Heart left ventricle (tissue), 16 donors: ENCODE results near the gene CSPG4. TPM values are rescaled to one million over a fixed set of nuclear protein-coding genes. Genes with fewer than 3 reads are reported as not detected.
"Not testable (repeated sequence)": the region's sequence is repeated elsewhere in the genome, so short reads cannot be mapped to it uniquely, and the experiment has no call there.

Experiments
- ATAC-seq, 4 donors: fragments of 200-7000 bp; cut with Tn5 transposase; one replicate each; pipeline ENCODE4 v1.9.1; 2020 to 2022; ENCODE audit warnings: moderate library complexity in 4 of 4, mild to moderate bottlenecking in 3 of 4, moderate number of reproducible peaks in 1 of 4
- DNase-seq, 5 donors: peaks; one replicate each; pipeline ENCODE4 v3.0.0-alpha.2; 2020
- H3K27ac ChIP-seq, 12 donors: fragments of 200-600 bp; sonication (generic) in 4 of 12; one replicate each; pipeline versions ENCODE4 v1.5.0 to v1.8.0; 2016 to 2022; ENCODE audit warnings: mild to moderate bottlenecking in 2 of 12
- H3K27me3 ChIP-seq, 9 donors: fragments of 200-600 bp; sonication (generic) in 2 of 9; one replicate each; pipeline versions ENCODE4 v1.5.1 to v1.8.0; 2016 to 2022; ENCODE audit warnings: mild to moderate bottlenecking in 3 of 9
- H3K36me3 ChIP-seq, 9 donors: fragments of 200-600 bp; sonication (generic) in 2 of 9; one replicate each; pipeline versions ENCODE4 v1.5.0 to v1.8.0; 2018 to 2022; ENCODE audit warnings: mild to moderate bottlenecking in 2 of 9
- H3K4me1 ChIP-seq, 12 donors: fragments of 200-600 bp; sonication (generic) in 4 of 12; one replicate each; pipeline versions ENCODE4 v1.5.0 to v1.8.0; 2016 to 2022; ENCODE audit warnings: mild to moderate bottlenecking in 3 of 12
- H3K4me3 ChIP-seq, 12 donors: fragments of 200-600 bp; sonication (generic) in 4 of 12; one replicate each; pipeline versions ENCODE4 v1.5.0 to v1.8.0; 2017 to 2022; ENCODE audit warnings: mild to moderate bottlenecking in 9 of 12, moderate library complexity in 4 of 12
- H3K9me3 ChIP-seq, 12 donors: fragments of 200-600 bp; sonication (generic) in 4 of 12; one replicate each; pipeline versions ENCODE4 v1.5.0 to v1.8.0; 2016 to 2022; ENCODE audit warnings: mild to moderate bottlenecking in 1 of 12
- POLR2A ChIP-seq, 2 donors: fragments of 450-650 bp; IDR thresholded peaks; one replicate each; pipeline ENCODE4 v1.6.1; 2017; ENCODE audit warnings: antibody characterized with exemption in 2 of 2, mild to moderate bottlenecking in 2 of 2, moderate library complexity in 2 of 2
- WGBS, 4 donors: extraction: QIAGEN DNeasy Blood & Tissue Kit in 2 of 4; methylation state at CpG; one replicate each; pipeline versions ENCODE4 v1.1.5 to v1.1.7; 2013 to 2018; 5-methylcytosine and 5-hydroxymethylcytosine counted together
- intact Hi-C, 10 donors: fragments of 100-400 bp; cut with DNase I; formaldehyde crosslinking; loops; one replicate each; pipeline versions ENCODE4 v1.11.1 to v1.14.2; 2022
- polyA plus RNA-seq, 2 donors: library from polyadenylated mRNA; stranded (reverse); fragments of 200-250 nt; gene quantifications; one replicate each; pipeline ENCODE4 v1.2.3, GENCODE V29; 2013
- total RNA-seq, 9 donors: library from RNA; depleted of rRNA in 2 of 9; stranded (reverse); fragments of >200 nt in 2 of 9; fragmentation: NEBNext Ultra II Directional in 3 of 9; extraction: Animal tissue kit (Norgen Biotek cat#: 25700) in 3 of 9; gene quantifications; one replicate each; pipeline versions ENCODE4 v1.1.0 to v1.2.4, GENCODE V29; 2016 to 2023
- TF ChIP-seq, protein P1 (sequence below), 12 donors: fragments of 200-600 bp; sonication (generic) in 4 of 12; IDR thresholded peaks; one replicate each; pipeline versions ENCODE4 v1.5.0 to v1.8.0; 2018 to 2022; ENCODE audit warnings: antibody characterized with exemption in 12 of 12, mild to moderate bottlenecking in 5 of 12
- donor health status: ischemic (EF 13 %, LVEDD 7.1; RV severe dilation, severe dysfunction).
- donor health status: healthy with polysubstance abuse.
- donor health status: DM: no; HTN: yes; CAD: no.
- donor health status: DM: no; HTN: no; CAD: no.
- donor health status: ischemic (EF 25% LVEDD 6.9; RV normal size, moderate dysfunction).
- donor health status: ischemic (EF 25% LVEDD 5.7; RV mildly dilated, moderate dysfunction).
- donor health status: healthy.
- donor health status: DM: yes; HTN: yes; CAD: no.
- donor health status: ischemic (EF 35%, LVEDD 5.7; RV mildly dilated, moderate dysfunction).
- donor health status: nonischemic (EF 11% LVEDD 7.7; RV severe dilation, severe dysfunction).
- donor health status: DM: yes; HTN: yes; CAD: no.
- donor health status: PGD.
- donor health status: ischemic (EF 29% LVEDD 5.4; RV normal size, mild dysfunction).
- donor health status: nonischemic (EF 23%, LVEDD 6.1; RV moderate dilation, normal function).

Gene CSPG4
- total and polyA plus RNA-seq, 11 donors: 8.5 to 46.9 (median 13.9) TPM

DNA sequence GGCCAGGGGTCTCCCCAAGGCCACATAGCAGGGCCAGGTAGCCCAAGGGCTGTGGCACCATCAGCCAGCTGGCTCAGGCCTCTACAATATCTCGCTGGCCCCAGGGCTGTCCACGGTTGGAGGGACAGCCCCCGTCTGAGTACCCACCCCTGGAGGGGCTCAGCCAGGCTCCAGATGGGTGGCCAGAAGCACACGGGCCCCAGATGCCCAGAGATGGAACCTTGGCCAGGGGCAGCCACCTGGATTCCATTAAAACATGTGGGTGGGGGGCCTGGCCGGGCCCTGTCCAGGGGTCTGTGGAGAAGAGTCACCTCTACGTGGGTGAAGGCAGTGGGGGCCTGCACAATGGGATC is 8.4 kb downstream of the CSPG4 start:
- DNase-seq (no peak), ATAC-seq (peak in 1 of 4 donors; percentile 2)
- no peaks in the 10 kb centered on the region for H3K27me3 ChIP-seq
- H3K27ac ChIP-seq: peak overlapping the region; percentile 49 to 89 (median 62)
- TF ChIP-seq POLR2A (IDR thresholded peaks at IDR 0.05): no peak
- TF ChIP-seq, protein P1, sequence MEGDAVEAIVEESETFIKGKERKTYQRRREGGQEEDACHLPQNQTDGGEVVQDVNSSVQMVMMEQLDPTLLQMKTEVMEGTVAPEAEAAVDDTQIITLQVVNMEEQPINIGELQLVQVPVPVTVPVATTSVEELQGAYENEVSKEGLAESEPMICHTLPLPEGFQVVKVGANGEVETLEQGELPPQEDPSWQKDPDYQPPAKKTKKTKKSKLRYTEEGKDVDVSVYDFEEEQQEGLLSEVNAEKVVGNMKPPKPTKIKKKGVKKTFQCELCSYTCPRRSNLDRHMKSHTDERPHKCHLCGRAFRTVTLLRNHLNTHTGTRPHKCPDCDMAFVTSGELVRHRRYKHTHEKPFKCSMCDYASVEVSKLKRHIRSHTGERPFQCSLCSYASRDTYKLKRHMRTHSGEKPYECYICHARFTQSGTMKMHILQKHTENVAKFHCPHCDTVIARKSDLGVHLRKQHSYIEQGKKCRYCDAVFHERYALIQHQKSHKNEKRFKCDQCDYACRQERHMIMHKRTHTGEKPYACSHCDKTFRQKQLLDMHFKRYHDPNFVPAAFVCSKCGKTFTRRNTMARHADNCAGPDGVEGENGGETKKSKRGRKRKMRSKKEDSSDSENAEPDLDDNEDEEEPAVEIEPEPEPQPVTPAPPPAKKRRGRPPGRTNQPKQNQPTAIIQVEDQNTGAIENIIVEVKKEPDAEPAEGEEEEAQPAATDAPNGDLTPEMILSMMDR (IDR thresholded peaks at IDR 0.05): no peak
- intact Hi-C loops: no loop called here
- no peaks in the 10 kb centered on the region for H3K36me3 ChIP-seq
- 59 to 92% (median 74%) methylated on average over 2 to 6 of the region's 6 CpGs for WGBS, 4 donors
- H3K4me3 ChIP-seq: peak overlapping the region in 1 of 12 donors; percentile 2
- peaks cover 0 to 78% (median 35%) of the 10 kb centered on the region in 12 donors for H3K4me1 ChIP-seq
- H3K9me3 ChIP-seq: no peaks in the 10 kb centered on the region

DNA sequence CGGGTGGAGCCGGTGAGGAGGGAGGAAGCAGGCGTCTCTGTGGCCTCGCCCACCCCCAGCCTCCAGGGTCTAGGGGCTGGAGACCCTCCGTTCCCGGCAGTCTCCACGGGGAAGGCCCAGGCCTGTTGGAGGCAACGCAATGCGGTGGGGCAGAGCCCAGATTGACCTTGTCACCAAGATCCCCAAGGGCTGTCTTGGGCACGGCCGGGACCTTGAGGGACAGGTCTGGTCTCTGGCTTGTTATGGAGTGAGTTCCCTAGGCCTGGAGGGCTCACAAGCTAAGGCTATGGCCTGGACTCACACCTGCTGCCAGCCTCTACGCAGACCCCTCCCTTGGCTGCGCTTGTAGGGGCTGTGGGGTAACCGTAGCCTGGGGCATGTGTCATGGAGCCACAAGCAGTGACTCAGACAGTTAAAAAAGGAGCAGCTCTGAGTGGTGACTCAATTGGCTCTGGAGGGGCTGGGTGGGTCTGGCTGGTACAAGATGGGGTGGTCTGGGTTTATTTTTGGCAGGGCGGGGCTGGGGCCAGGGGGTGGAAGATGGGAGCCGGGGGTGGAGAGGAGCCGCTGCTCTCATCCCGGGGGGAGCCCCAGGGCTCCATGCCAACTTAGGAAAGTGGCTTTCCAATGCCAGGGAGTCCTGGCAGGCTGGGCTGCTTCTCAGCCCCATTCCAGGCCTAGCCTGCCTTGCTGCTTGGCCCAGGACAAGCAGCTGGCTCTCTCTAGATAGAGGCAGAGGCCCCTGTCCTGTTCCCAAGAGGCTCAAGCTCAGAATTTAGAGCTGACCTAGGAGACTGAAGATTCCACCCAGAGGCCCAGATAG is 9.0 kb downstream of the CSPG4 start:
- DNase-seq, H3K27me3 ChIP-seq, H3K36me3 ChIP-seq, H3K9me3 ChIP-seq, intact Hi-C loops: not testable (repeated sequence)
- WGBS, 4 donors: 66 to 88% (median 83%) methylated on average over 6 to 12 of the region's 18 CpGs; no CpG with 5 or more reads in 1 of the 4 donors
- peak in 3 of 4 donors; percentile 44 to 67 (median 59) for ATAC-seq
- Histone ChIP-seq H3K27ac (peak overlapping the region in 8 of 12 donors; percentile 53 to 89 (median 78)), H3K4me1 (peaks cover 0 to 78% (median 34%) of the 10 kb centered on the region in 12 donors), H3K4me3 (peak overlapping the region in 1 of 12 donors; percentile 2)

DNA sequence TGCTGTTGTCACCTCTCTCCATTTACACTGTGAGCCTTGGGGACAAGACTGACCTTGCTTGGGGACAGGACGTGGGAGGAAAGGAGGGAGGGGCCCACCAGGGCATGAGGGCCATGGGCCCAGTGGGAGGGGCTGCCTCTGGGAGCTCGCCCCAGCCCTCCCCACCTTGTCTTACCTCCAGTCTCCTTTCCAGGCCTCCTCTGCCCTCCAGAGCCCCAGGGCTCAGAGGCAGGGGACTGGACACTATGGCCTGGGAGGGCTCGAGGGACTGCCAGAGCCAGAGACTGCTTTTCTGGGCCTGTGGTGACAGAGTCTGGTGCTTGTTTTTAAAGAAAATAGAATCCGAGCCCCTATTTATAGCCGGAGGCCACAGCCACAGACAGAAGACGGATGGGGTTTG is 10.2 kb downstream of the CSPG4 start:
- 62 to 74% (median 68%) methylated on average over 3 to 6 of the region's 6 CpGs for WGBS, 4 donors
- H3K4me3 ChIP-seq: no peak overlapping the region
- H3K36me3 ChIP-seq: no peaks in the 10 kb centered on the region
- no peaks in the 10 kb centered on the region for H3K9me3 ChIP-seq
- no peak for TF ChIP-seq POLR2A (IDR thresholded peaks at IDR 0.05)
- TF ChIP-seq, protein P1 (IDR thresholded peaks at IDR 0.05): no peak
- H3K27ac ChIP-seq: peak overlapping the region in 8 of 12 donors; percentile 44 to 93 (median 62)
- H3K4me1 ChIP-seq: peaks cover 0 to 81% (median 33%) of the 10 kb centered on the region in 12 donors
- H3K27me3 ChIP-seq: no peaks in the 10 kb centered on the region
- no peak for ATAC-seq
- intact Hi-C loops: no loop called here
- DNase-seq: no peak

DNA sequence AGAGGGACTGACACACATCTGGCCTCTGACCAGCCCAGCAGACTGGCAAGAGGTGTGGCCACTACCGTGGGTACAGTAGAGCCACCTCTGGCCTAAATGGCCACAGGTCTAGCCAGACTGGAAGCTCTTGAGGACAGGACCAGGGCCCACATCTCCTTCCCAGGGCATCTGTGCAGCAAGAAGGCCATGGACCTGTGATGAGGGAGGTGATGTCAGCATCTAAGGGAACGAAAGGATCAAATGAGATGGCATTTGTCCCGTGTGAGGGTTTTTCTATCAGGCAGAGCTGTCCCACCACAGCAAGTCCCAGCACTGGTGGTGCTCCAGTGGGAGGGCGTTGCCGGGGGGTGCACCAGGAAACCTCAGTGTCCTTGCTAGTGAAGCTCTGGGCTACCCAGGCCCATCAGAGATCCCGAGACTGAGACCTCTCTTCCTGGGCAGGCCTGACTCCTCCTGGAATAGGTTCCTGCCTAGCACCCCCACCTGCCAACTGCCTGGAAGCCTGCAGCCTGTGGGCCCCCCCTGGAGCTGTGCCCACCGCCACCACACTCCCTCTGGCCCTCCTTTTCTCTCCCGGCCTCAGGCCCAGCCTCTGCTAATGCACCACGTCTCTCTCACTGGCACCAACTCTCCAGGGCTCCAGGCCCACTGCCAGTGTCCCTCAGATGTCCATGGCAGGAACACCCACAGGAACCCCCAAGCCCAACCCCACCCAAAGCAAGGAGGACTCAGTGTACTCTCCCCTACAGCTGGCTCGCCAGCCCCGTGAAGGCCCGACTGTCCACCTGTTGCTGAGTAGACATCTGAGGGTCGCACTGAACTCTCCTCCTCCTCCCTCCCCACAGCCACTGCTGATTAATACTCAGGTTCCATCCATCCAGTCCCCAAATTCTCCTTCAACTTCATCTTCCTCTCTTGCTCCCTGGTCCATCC is 11.3 kb downstream of the CSPG4 start:
- H3K27ac ChIP-seq: peak overlapping the region in 11 of 12 donors; percentile 21 to 93 (median 57)
- intact Hi-C loops, H3K27me3 ChIP-seq, H3K36me3 ChIP-seq, DNase-seq, H3K4me3 ChIP-seq, H3K9me3 ChIP-seq, ATAC-seq: not testable (repeated sequence)
- peaks cover 0 to 73% (median 32%) of the 10 kb centered on the region in 12 donors for H3K4me1 ChIP-seq
- 80 to 85% (median 83%) methylated on average over 7 to 13 of the region's 13 CpGs for WGBS, 4 donors

DNA sequence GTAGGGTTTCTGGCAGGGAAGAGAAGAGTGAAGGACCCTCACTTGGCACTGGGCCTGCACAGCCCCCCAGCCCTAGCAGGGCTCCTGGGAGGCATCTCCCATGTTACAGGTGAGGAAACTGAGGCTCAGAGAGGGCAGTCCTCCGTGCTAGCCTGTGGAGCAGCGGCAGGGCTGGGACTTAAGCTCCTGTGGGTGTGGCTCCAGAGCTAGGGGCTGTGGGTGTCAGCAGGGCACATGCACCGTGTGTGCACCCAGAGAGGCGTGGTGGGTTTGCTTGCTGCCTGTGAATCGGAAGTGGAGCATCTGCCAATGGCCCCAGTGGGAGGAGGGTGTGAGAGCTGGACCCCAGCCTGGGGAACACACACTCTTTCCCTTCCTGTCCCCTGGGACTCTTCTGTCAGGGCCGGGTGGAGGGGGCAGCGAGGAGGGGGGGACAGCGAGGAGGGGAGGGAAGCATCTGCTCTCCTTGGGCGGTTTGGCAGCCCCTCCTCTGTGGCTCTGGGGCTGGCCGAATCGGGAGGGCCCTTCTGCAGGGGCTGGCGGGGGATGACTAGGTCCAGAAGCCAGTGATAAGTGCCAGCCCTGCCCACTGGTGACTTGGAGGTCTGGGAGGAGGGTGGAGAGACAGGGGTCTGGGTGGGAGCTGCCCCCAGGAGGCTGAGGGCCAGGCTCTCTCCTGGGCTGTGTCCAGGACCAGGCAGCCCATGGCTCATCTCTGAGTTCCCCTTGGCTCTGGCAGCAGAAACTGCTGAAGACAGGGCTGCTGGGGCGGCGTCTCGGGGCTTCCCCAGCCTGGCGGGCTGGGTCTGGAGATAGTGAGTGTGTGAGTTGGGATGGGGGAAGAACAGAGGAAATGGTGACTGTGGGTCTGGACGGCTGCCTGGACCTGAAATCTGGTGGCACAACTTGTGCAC is 12.4 kb downstream of the CSPG4 start:
- H3K9me3 ChIP-seq, H3K36me3 ChIP-seq, H3K4me3 ChIP-seq, intact Hi-C loops, H3K27me3 ChIP-seq: not testable (repeated sequence)
- peaks cover 0 to 72% (median 39%) of the 10 kb centered on the region in 12 donors for H3K4me1 ChIP-seq
- 15 to 25% (median 23%) methylated on average over 4 to 16 of the region's 17 CpGs for WGBS, 4 donors
- peak; percentile 65 to 82 (median 72) for DNase-seq
- peak overlapping the region in 11 of 12 donors; percentile 37 to 93 (median 63) for H3K27ac ChIP-seq
- peak; percentile 16 to 52 (median 28) for ATAC-seq

DNA sequence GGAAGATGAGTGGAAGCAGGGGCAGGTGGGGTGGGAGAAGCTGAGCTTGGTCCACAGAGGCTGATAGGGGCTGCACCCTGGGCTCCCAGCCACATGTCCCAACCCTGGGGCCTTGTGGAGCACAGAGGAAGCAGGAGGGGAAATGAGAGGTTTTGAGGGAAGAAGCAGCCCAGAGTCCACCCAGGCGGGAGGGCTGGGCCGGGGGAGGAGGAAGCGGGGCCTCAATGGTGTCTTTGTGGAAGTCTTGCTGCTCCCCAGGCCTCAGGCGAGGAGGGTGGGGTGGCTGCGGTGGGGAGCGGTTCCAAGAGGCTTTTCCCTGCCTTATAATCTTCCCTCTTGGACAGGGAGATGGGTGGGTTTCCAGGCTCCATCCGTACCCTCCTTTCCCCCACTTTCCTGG is 13.1 kb downstream of the CSPG4 start:
- H3K27me3 ChIP-seq, H3K36me3 ChIP-seq, H3K9me3 ChIP-seq, intact Hi-C loops, H3K4me3 ChIP-seq: not testable (repeated sequence)
- 34 to 57% (median 46%) methylated on average over 6 to 7 of the region's 7 CpGs for WGBS, 4 donors
- Histone ChIP-seq H3K4me1 (peaks cover 4 to 72% (median 41%) of the 10 kb centered on the region in 12 donors), H3K27ac (peak overlapping the region in 10 of 12 donors; percentile 42 to 93 (median 62))
- DNase-seq (peak in 2 of 5 donors; percentile 50 to 58), ATAC-seq (peak in 1 of 4 donors; percentile 24)

DNA sequence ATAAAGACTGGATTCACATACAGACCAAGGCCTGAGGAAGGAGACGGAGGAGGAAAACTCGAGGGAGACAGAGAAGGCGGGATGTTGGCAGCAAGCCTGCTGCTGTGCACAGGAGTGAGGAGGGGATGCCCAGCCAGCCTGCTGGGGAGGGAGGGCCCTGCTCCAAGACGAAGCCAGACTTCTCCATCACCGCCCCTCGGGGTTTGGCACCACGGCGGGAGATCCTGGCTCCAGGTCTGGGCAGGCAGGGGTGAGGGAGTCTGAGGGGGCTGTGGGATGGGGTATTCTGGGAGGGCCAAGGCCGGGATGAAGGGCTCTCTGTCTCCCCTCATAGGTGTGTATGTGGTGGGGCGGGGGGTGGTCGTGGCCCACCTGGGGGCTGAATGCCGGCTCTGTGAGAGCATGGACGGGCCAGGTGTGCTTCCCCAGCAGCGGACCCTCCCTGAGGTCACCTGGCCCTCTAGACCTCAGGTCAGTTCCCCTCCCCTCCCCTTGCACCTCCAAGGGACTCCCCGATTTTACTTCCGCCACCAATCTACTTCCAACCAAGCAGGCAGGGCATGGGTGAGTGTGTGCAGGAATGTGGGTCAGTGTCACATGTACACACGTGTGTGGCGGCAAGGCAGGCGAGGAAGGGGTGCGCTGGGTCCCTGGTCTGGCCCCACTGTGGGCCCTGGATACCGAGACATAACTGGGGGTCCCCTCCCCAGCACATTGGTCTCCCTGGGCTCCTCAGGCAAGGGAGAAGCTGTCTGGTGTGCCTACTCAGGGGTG is 14.5 kb downstream of the CSPG4 start:
- ATAC-seq, intact Hi-C loops: not testable (repeated sequence)

More for the DNA sequence above, 14.5 kb downstream of the CSPG4 start:
- Histone ChIP-seq H3K27ac (peak overlapping the region in 4 of 12 donors; percentile 9 to 93 (median 76)), H3K4me1 (peaks cover 4 to 78% (median 48%) of the 10 kb centered on the region in 12 donors)
- H3K9me3 ChIP-seq, DNase-seq, H3K4me3 ChIP-seq, H3K27me3 ChIP-seq, H3K36me3 ChIP-seq: not testable (repeated sequence)
- WGBS, 4 donors: 74 to 80% (median 75%) methylated on average over 19 to 21 of the region's 21 CpGs
